ENCODE data around the gene VWCE.

- TF ChIP-seq EZH2phosphoT487 (IDR thresholded peaks at IDR 0.05; ENCODE audit: low read length), result no peak
- TF ChIP-seq CTCF (IDR thresholded peaks at IDR 0.05; ENCODE audit: low read length), result no peak
These were observed 11.5 kb downstream of the VWCE start for GRCh38 chr11:61283613-61284012.

Measured in MM.1S (cell line).